Cardiac fibroblast (primary cell): Measurements from ENCODE around the gene TXNRD2.
"Not testable (repeated sequence)": the region's sequence is repeated elsewhere in the genome, so short reads cannot be mapped to it uniquely, and the experiment has no call there.

ENCODE experiments used
- DNase-seq, 2 donors: peaks; one replicate each; pipeline versions ENCODE4 v3.0.0 to v3.0.0-alpha.2; 2010; ENCODE audit warnings: low read depth in 2 of 2
- H3K4me3 ChIP-seq, 2 donors: replicated peaks in 1 of 2; 1 replicate in 1 of 2; 2 replicates in 1 of 2; pipeline ENCODE4 v1.5.1; 2011; ENCODE audit warnings: low read depth in 2 of 2, low read length in 2 of 2, mild to moderate bottlenecking in 2 of 2, moderate library complexity in 1 of 2
- TF ChIP-seq, protein P1 (sequence below): IDR thresholded peaks from one replicate; pipeline ENCODE4 v1.5.1; 2011; ENCODE audit warnings: low read depth, mild to moderate bottlenecking, low read length, inconsistent platforms

The TXNRD2 gene

DNA sequence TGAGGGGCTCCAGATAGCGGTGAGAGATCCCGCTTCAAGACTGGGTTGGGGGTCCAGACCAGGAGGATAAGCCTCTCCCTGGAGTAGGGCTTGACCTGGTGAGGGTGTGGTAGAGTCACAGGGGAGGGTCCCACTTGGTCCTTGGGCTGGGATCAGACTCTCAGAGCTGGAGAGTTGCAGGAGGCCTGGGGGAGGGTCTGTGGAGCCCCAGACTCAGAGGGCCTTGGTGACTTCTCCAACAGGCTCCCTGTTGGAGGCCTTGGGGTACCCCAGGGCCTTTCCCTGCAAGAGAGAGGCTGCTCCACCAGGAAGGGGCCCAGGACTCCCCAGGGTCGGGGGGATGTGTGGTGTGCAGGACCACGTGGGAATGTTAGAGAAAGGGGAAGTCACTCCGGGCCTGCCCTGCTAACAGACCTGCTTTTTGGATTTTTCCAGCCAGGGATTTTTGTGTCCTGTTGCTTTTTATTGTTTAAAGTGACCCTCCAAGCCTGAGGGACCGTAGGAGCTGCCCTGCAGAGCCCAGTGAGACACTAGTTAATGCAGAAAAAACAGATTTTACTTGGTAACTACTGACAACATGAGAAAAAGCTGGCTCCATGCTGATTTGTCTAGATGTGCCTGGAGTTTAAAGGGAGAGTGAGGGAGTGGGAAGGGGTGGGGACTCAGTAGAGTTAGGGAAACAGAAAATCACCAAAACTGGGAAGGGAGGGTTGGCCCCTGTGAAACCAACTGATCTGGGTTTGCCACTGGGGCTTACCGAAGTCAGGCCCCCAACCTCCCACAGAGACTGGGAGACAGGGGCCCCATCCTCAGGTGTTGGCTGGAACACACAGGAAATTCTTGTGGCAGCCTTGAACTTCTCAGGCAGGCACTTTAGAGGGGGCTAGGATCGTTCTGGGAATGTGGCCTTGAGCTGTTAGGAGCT is 801 bp upstream of the TXNRD2 start:
- TF ChIP-seq, protein P1, sequence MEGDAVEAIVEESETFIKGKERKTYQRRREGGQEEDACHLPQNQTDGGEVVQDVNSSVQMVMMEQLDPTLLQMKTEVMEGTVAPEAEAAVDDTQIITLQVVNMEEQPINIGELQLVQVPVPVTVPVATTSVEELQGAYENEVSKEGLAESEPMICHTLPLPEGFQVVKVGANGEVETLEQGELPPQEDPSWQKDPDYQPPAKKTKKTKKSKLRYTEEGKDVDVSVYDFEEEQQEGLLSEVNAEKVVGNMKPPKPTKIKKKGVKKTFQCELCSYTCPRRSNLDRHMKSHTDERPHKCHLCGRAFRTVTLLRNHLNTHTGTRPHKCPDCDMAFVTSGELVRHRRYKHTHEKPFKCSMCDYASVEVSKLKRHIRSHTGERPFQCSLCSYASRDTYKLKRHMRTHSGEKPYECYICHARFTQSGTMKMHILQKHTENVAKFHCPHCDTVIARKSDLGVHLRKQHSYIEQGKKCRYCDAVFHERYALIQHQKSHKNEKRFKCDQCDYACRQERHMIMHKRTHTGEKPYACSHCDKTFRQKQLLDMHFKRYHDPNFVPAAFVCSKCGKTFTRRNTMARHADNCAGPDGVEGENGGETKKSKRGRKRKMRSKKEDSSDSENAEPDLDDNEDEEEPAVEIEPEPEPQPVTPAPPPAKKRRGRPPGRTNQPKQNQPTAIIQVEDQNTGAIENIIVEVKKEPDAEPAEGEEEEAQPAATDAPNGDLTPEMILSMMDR: no peak
- DNase-seq: peak; percentile 76 to 84

DNA sequence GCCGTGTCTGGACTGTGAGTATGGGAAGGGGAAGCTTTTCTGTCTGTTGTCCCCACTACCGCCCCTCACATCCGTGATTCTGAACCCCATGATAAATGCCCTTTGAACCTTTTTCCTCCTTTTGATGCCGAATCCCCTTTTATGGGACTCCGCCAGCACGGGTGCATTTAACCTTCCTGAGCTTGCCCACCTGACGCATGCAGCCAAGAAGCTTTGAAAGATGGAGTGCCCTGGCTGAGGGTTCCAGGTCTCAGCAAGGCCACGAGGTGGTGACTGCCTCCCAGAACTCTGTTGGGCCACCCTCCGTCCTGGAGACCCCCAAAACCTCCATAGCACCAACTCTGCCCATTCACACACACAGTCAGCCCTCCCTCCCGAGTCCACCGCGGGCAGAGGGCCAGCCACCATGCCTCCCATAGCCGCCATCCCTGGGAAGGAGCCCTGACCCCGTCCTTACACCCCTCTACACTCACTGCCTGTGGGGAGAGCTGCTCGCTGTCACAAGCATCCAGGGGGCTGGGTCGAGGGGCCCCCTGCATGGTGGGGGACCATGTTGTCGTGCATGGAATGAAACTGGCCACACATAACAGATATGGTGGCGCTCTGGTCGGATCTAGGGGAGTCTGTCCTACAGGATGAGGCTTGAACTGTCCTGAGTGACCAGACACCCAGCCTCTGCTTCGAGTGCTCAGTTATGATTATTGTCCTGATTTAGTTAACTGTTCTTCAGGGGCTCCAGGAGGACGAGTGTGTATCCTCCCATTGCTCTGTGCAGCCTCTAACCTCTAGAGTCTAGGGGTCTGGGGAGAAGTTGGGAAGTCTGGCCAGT is 868 bp downstream of the TXNRD2 start:
- peak overlapping the region; percentile 78 to 80 for H3K4me3 ChIP-seq
- peak in 1 of 2 donors; percentile 9 for DNase-seq
- TF ChIP-seq, protein P1: no peak

More for the DNA sequence above, 801 bp upstream of the TXNRD2 start:
- peak overlapping the region; percentile 78 to 80 for H3K4me3 ChIP-seq

DNA sequence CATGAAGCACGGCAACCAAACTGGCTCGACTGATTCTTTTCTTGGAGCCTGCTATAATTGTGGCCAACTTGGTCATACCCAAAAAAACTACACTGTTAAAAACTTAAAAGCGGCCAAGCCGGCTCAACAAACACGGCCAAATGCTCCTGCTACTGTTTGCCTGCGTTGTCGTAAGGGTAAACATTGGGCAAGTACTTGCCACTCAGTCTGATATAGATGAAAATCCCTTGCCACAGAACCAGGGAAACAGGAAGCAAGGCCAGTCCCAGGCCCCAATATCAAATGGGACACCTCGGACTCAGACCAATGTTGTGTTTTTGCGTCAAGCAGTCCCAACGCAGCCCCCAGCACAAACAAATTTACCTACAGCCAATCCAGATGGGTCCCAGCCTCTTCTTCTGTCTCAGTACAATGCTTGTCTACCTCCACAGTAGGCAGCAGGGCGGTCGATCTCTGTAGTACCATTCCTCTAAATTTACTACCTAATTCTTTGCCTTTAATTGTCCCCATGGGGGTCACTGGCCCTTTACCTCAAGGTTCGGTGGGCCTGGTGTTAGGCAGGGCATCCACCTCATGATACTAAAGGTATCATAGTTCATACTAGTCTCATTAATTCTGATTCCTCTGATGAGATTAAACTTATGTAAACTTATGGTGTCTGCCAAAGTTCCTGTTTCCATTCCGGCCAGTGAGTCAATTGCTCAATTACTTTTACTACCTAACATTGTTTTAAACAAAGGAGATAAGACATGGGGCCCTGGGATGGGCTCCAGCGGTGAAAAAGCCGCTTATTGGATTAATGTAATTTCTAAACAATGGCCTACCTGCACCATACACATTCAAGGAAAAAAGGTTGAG is 3.8 kb downstream of the TXNRD2 start:
- TF ChIP-seq, protein P1: no peak
- no peak overlapping the region for H3K4me3 ChIP-seq
- no peak for DNase-seq

DNA sequence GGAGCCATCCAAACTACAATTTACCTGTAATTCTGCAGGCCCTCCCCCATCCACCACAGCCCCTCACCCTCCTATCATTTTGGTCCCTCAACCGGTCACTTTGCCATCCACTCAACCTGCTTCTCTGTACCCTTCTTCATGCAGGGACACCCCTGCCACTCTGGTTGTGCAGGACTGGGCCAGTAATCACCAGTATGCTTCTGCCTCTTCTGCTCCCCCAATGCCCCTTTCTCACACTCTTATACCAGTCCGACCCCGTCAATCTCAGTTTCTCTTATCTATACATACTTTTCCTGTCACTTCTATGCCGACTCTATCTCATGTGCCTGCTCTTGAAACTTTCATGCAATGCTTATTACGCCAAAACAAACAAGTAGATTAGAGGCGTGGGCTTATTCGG is 5.1 kb downstream of the TXNRD2 start:
- DNase-seq: no peak
- H3K4me3 ChIP-seq: no peak overlapping the region
- TF ChIP-seq, protein P1: no peak

DNA sequence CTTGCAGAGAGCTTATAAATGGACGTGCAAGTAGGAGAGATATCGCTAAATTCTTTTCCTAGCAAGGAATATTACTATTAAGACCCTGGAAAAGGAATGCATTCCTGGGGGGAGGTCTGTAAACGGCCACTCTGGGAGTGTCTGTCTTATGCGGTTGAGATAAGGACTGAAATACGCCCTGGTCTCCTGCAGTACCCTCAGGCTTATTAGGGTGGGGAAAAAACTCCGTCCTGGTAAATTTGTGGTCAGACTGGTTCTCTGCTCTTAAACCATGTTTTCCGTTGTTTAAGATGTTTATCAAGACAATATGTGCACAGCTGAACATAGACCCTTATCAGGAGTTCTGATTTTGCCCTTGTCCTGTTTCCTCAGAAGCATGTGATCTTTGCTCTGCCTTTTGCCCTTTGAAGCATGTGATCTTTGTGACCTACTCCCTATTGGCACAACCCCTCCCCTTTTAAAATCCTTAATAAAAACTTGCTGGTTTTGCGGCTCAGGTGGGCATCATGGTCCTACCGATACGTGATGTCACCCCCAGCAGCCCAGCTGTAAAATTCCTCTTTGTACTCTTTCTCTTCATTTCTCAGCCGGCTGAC is 6.4 kb downstream of the TXNRD2 start:
- not testable (repeated sequence) for DNase-seq, H3K4me3 ChIP-seq

DNA sequence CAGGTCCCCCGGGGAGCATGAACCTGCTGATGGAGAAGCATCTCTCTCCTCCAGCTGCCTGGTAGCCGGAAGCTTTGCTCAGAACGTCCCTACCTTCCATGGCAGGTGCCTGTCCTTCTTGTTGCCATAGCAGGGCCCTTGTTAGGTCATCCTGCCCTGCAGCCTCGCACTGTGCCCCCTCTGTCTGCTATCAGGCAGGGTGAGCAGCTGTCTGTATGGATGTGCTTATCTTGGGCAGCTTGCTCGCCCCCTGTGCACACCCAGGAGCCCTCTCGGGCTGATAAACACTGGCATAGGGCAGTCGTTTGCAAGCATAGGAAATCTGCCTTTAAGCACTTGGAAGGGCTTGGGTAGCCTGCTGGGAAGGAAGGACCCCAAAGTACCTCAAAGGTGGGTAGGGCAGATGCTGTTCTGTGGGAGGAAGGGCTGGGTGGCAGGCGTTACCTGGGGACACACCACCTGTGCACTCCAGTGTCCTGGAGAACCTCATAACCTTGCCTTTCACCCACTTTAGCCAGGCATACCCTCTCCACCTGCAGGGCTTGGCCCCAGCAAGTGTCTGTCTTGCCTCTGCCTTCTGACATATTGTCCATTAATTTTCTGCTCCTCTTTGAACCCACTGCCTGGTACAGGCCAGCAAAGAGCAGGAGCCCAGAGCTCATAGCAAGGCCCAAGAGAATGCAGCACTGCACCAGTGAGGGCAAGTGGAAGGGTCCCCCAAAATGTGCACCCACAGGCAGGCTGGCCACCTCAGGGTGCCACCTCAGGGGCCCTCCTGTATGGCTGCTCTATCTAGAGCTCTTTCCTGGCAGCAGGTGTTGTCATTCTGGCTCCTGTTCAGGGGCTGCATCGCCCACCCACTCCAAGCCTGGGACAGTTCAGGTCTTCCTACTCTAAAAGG is 8.0 kb downstream of the TXNRD2 start:
- TF ChIP-seq, protein P1: no peak
- no peak overlapping the region for H3K4me3 ChIP-seq
- DNase-seq: no peak
